Measurements from ENCODE around the gene TSPAN31. TPM values are rescaled to one million over a fixed set of nuclear protein-coding genes. Genes with fewer than 3 reads are reported as not detected.

Gene TSPAN31, protein sequence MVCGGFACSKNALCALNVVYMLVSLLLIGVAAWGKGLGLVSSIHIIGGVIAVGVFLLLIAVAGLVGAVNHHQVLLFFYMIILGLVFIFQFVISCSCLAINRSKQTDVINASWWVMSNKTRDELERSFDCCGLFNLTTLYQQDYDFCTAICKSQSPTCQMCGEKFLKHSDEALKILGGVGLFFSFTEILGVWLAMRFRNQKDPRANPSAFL
- total RNA-seq (10 to 100 TPM; 33.5 to 40.0 TPM), polyA plus RNA-seq (ENCODE audit: insufficient read length in 6 of 6) (10 to 100 TPM; 69.2 to 83.8 (median 76.5) TPM)
- long read RNA-seq, donor 1, transcript TSPAN31-201 (6 exons, 1,849 nt) = major isoform, 24 of 49 reads
- long read RNA-seq, donor 1, partial matches to known transcripts = 20 of 49 reads
- long read RNA-seq, donor 1, other reads (novel, unspliced or antisense) = 0 of 49 reads
- long read RNA-seq, donor 2, transcript TSPAN31-201 (6 exons, 1,849 nt) = major isoform, 18 of 23 reads
- long read RNA-seq, donor 2, partial matches to known transcripts = 5 of 23 reads
- long read RNA-seq, donor 2, other reads (novel, unspliced or antisense) = 0 of 23 reads
- long read RNA-seq, donor 3, transcript TSPAN31-201 (6 exons, 1,849 nt) = major isoform, 12 of 12 reads
- long read RNA-seq, donor 3, partial matches to known transcripts = 0 of 12 reads
- long read RNA-seq, donor 3, other reads (novel, unspliced or antisense) = 0 of 12 reads
- long read RNA-seq, donor 4, transcript TSPAN31-201 (6 exons, 1,849 nt) = major isoform, 19 of 35 reads
- long read RNA-seq, donor 4, partial matches to known transcripts = 12 of 35 reads
- long read RNA-seq, donor 4, other reads (novel, unspliced or antisense) = 1 of 35 reads
- long read RNA-seq, donor 5, transcript TSPAN31-201 (6 exons, 1,849 nt) = major isoform, 18 of 280 reads
- long read RNA-seq, donor 5, partial matches to known transcripts = 115 of 280 reads
- long read RNA-seq, donor 5, other reads (novel, unspliced or antisense) = 147 of 280 reads
- long read RNA-seq, donor 6, transcript TSPAN31-201 (6 exons, 1,849 nt) = major isoform, 9 of 14 reads
- long read RNA-seq, donor 6, partial matches to known transcripts = 0 of 14 reads
- long read RNA-seq, donor 6, other reads (novel, unspliced or antisense) = 0 of 14 reads
- long read RNA-seq, donor 7, transcript TSPAN31-201 (6 exons, 1,849 nt) = major isoform, 6 of 7 reads
- long read RNA-seq, donor 7, partial matches to known transcripts = 0 of 7 reads
- long read RNA-seq, donor 7, other reads (novel, unspliced or antisense) = 0 of 7 reads
- long read RNA-seq, donor 8, transcript TSPAN31-201 (6 exons, 1,849 nt) = major isoform, 19 of 20 reads
- long read RNA-seq, donor 8, partial matches to known transcripts = 0 of 20 reads
- long read RNA-seq, donor 8, other reads (novel, unspliced or antisense) = 0 of 20 reads
- long read RNA-seq, donor 9 = 0 reads
- long read RNA-seq, donor 10, transcript TSPAN31-201 (6 exons, 1,849 nt) = major isoform, 8 of 21 reads
- long read RNA-seq, donor 10, partial matches to known transcripts = 12 of 21 reads
- long read RNA-seq, donor 10, other reads (novel, unspliced or antisense) = 0 of 21 reads
- long read RNA-seq, donor 11, transcript TSPAN31-201 (6 exons, 1,849 nt) = major isoform, 16 of 219 reads
- long read RNA-seq, donor 11, partial matches to known transcripts = 123 of 219 reads
- long read RNA-seq, donor 11, other reads (novel, unspliced or antisense) = 77 of 219 reads
- long read RNA-seq, donor 12, transcript TSPAN31-201 (6 exons, 1,849 nt) = major isoform, 14 of 15 reads
- long read RNA-seq, donor 12, partial matches to known transcripts = 0 of 15 reads
- long read RNA-seq, donor 12, other reads (novel, unspliced or antisense) = 0 of 15 reads

DNA sequence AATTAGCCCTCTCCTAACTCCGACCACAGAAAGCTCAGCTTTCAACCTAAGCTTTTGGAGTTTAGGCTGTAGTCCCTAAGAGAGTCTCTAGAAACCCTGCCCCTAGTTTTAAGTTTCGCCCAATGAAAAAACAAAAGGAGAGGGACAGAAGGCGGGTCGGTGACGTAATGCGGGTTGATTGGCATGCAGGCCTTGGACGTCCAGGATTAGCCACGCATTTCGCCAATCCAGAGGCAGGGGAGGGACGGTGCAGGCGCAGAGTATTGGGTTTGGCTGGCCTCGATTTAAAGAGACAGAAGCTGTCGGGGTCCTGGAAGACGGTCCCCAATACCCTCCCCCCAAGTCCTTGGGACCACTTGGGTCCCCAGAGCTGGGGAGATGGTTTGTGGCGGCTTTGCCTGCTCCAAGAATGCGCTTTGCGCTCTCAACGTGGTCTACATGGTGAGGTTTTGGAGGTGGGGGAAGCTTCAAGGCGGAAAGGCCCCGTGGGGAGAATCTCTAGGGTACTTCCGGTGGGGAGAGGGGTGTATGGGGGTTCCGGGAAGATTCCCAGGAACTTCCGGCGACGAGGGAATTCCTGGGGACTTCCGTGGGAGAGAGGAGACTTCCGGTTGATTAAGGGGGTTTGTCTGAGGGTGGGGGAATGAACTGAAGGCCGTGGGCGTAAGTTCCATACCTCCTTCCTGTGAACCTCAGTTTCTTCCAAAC is at the start of gene TSPAN31:
TSPAN31 (plus strand) TSS at position 263 of the 708 bp plus-strand sequence; CDS start at position 379, 116 bp downstream.
- TF ChIP-seq, protein P1, sequence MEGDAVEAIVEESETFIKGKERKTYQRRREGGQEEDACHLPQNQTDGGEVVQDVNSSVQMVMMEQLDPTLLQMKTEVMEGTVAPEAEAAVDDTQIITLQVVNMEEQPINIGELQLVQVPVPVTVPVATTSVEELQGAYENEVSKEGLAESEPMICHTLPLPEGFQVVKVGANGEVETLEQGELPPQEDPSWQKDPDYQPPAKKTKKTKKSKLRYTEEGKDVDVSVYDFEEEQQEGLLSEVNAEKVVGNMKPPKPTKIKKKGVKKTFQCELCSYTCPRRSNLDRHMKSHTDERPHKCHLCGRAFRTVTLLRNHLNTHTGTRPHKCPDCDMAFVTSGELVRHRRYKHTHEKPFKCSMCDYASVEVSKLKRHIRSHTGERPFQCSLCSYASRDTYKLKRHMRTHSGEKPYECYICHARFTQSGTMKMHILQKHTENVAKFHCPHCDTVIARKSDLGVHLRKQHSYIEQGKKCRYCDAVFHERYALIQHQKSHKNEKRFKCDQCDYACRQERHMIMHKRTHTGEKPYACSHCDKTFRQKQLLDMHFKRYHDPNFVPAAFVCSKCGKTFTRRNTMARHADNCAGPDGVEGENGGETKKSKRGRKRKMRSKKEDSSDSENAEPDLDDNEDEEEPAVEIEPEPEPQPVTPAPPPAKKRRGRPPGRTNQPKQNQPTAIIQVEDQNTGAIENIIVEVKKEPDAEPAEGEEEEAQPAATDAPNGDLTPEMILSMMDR (IDR thresholded peaks at IDR 0.05) = peak in 1 of 2 donors; percentile 30
- intact Hi-C loops (cut with DNase I) = no loop called here
- H3K4me1 ChIP-seq = peaks cover 0 to 40% of the 10 kb centered on the region in 2 donors
- H3K9me3 ChIP-seq = no peaks in the 10 kb centered on the region
- peak; percentile 96 for ATAC-seq
- DNase-seq = peak; percentile 94 to 99 (median 97)
- H3K36me3 ChIP-seq = peaks cover 0 to 40% of the 10 kb centered on the region in 2 donors
- H3K4me3 ChIP-seq = peak within 1 kb of the TSS; percentile 63 to 65
- H3K27me3 ChIP-seq = peaks cover under 1 to 17% of the 10 kb centered on the region in 2 donors
- H3K27ac ChIP-seq = peak within 1 kb of the TSS; percentile 91 to 92

DNA sequence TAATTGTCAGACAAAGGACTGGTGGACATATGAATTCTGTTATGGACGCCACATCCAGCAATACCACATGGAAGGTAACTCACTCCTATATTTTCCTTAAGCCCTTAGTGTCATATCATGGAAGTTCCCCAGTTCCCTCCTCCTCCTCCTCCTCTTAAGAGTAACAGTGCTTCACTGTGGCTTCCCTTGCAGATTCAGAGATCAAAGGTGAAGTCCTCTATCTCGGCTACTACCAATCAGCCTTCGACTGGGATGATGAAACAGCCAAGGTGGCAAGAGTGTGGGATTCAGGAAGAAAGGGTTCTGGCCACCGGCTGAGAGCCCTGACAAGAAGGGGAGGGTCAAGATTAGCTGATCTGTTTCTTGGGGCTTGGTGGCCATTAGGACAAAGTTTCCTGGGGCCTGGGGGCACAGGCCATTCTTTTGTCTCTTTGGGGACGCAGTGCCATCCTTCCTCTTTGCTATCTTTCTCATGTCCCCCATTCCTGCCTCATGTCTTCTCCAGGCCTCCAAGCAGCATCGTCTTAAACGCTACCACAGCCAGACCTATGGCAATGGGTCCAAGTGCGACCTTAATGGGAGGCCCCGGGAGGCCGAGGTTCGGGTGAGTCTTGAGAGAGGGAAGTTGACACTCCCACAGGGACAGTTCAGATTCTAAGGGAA is 48.9 kb upstream of the TSPAN31 start:
- TF ChIP-seq, protein P1 (IDR thresholded peaks at IDR 0.05) = no peak
- no peaks in the 10 kb centered on the region for H3K9me3 ChIP-seq
- no peaks in the 10 kb centered on the region for H3K27me3 ChIP-seq
- intact Hi-C loops (cut with DNase I) = no loop called here
- peaks cover 0 to 47% of the 10 kb centered on the region in 2 donors for H3K36me3 ChIP-seq
- ATAC-seq = no peak
- H3K4me3 ChIP-seq = no peak overlapping the region
- H3K27ac ChIP-seq = no peak overlapping the region
- peaks cover 6 to 17% of the 10 kb centered on the region in 2 donors for H3K4me1 ChIP-seq
- DNase-seq = no peak

DNA sequence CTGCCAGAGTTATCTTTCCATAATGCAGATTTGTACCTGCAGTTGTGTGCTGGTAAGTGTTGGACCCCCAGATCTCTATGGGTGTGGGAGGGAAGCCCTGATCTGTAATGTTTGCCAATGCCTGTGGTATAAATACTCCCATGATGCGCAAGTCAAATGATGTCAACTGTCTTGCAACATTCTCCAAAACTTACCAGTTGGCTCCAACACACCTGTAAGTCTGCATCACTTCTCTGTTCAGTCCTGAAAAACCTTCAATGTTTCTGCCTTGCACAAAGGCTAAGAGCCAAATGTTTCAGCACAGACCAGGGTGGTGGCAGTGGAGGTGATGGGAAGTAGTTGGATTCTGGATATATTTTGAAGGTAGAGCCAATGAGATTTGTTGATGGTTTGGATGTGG is 47.8 kb upstream of the TSPAN31 start:
- TF ChIP-seq, protein P1 (IDR thresholded peaks at IDR 0.05) = no peak
- ATAC-seq = no peak
- Histone ChIP-seq H3K4me3 (no peak overlapping the region), H3K27ac (no peak overlapping the region), H3K36me3 (peaks cover 0 to 55% of the 10 kb centered on the region in 2 donors), H3K9me3 (no peaks in the 10 kb centered on the region), H3K27me3 (no peaks in the 10 kb centered on the region), H3K4me1 (peaks cover 6 to 17% of the 10 kb centered on the region in 2 donors)
- no peak for DNase-seq
- intact Hi-C loops (cut with DNase I) = no loop called here

Data from left lung (tissue), 14 donors.